ENCODE results near the gene RPS24. TPM values are rescaled to one million over a fixed set of nuclear protein-coding genes. Genes with fewer than 3 reads are reported as not detected.

The RPS24 gene
- total and polyA plus RNA-seq, 2 of the 13 experiments (the other 11 are each of a cell fraction or from before 2014, with no cell fraction given): 2,690 to 3,319 TPM

DNA sequence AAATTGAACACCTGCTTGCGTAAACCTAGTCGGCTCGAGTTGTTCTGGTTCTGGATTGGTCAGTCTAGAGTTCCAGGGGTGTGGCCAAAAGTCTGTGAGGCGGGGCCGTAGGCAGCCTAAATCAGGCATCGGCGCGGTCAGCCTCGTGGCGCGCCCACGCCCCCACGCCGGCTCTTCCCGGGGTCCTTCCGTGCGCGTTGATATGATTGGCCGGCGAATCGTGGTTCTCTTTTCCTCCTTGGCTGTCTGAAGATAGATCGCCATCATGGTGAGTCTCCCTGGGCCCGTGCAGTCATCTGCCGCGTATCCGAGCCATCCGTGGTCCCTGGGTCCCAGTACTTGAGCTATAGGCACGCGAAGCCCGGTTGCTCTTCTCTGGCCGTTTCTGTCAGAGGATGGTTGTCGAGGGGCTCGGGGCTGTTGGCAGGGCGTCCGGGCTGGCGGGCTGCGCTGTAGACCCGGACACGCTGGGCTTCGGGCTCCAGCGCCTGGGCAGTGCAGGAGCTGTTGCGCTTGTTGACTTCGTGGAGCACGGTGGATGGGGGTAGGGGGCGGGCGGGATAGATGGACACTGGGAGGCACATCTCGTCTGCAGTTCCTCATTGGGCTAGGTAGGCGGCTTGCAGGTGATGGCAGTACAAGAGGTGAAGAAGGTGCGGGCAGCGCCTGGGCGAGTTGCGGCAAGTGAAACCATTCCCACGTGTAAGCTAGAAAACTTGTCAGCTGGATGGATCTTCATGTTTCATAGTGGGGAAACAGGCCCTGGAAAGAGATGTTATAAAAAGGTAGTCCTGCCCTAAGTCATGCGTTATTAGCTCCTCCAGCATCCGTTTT lies at the start of gene RPS24 (continued):
- TF ChIP-seq, protein P1, sequence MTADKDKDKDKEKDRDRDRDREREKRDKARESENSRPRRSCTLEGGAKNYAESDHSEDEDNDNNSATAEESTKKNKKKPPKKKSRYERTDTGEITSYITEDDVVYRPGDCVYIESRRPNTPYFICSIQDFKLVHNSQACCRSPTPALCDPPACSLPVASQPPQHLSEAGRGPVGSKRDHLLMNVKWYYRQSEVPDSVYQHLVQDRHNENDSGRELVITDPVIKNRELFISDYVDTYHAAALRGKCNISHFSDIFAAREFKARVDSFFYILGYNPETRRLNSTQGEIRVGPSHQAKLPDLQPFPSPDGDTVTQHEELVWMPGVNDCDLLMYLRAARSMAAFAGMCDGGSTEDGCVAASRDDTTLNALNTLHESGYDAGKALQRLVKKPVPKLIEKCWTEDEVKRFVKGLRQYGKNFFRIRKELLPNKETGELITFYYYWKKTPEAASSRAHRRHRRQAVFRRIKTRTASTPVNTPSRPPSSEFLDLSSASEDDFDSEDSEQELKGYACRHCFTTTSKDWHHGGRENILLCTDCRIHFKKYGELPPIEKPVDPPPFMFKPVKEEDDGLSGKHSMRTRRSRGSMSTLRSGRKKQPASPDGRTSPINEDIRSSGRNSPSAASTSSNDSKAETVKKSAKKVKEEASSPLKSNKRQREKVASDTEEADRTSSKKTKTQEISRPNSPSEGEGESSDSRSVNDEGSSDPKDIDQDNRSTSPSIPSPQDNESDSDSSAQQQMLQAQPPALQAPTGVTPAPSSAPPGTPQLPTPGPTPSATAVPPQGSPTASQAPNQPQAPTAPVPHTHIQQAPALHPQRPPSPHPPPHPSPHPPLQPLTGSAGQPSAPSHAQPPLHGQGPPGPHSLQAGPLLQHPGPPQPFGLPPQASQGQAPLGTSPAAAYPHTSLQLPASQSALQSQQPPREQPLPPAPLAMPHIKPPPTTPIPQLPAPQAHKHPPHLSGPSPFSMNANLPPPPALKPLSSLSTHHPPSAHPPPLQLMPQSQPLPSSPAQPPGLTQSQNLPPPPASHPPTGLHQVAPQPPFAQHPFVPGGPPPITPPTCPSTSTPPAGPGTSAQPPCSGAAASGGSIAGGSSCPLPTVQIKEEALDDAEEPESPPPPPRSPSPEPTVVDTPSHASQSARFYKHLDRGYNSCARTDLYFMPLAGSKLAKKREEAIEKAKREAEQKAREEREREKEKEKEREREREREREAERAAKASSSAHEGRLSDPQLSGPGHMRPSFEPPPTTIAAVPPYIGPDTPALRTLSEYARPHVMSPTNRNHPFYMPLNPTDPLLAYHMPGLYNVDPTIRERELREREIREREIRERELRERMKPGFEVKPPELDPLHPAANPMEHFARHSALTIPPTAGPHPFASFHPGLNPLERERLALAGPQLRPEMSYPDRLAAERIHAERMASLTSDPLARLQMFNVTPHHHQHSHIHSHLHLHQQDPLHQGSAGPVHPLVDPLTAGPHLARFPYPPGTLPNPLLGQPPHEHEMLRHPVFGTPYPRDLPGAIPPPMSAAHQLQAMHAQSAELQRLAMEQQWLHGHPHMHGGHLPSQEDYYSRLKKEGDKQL (CRISPR knock-in tag; IDR thresholded peaks at IDR 0.05; ENCODE audit: low read depth): no peak
- TF ChIP-seq, protein P2, sequence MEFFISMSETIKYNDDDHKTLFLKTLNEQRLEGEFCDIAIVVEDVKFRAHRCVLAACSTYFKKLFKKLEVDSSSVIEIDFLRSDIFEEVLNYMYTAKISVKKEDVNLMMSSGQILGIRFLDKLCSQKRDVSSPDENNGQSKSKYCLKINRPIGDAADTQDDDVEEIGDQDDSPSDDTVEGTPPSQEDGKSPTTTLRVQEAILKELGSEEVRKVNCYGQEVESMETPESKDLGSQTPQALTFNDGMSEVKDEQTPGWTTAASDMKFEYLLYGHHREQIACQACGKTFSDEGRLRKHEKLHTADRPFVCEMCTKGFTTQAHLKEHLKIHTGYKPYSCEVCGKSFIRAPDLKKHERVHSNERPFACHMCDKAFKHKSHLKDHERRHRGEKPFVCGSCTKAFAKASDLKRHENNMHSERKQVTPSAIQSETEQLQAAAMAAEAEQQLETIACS (CRISPR knock-in tag; IDR thresholded peaks at IDR 0.05): 0 out of 2 replicates have a peak, but pooled peaks have one; percentile 14
- TF ChIP-seq, protein P3, sequence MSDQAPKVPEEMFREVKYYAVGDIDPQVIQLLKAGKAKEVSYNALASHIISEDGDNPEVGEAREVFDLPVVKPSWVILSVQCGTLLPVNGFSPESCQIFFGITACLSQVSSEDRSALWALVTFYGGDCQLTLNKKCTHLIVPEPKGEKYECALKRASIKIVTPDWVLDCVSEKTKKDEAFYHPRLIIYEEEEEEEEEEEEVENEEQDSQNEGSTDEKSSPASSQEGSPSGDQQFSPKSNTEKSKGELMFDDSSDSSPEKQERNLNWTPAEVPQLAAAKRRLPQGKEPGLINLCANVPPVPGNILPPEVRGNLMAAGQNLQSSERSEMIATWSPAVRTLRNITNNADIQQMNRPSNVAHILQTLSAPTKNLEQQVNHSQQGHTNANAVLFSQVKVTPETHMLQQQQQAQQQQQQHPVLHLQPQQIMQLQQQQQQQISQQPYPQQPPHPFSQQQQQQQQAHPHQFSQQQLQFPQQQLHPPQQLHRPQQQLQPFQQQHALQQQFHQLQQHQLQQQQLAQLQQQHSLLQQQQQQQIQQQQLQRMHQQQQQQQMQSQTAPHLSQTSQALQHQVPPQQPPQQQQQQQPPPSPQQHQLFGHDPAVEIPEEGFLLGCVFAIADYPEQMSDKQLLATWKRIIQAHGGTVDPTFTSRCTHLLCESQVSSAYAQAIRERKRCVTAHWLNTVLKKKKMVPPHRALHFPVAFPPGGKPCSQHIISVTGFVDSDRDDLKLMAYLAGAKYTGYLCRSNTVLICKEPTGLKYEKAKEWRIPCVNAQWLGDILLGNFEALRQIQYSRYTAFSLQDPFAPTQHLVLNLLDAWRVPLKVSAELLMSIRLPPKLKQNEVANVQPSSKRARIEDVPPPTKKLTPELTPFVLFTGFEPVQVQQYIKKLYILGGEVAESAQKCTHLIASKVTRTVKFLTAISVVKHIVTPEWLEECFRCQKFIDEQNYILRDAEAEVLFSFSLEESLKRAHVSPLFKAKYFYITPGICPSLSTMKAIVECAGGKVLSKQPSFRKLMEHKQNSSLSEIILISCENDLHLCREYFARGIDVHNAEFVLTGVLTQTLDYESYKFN (CRISPR knock-in tag; conservative IDR thresholded peaks at IDR 0.05): peak; percentile 49
- TF ChIP-seq ZNF224 (CRISPR knock-in tag; IDR thresholded peaks at IDR 0.05): 0 out of 2 replicates have a peak, but pooled peaks have one; percentile 33
- TF ChIP-seq NFYB (CRISPR knock-in tag; IDR thresholded peaks at IDR 0.05): peak; percentile 84
- no peak for TF ChIP-seq FIP1L1 (IDR thresholded peaks at IDR 0.05; ENCODE audit: borderline replicate concordance, insufficient read depth, low read depth, low read length)
- no peak for TF ChIP-seq JARID2 (CRISPR knock-in tag; IDR thresholded peaks at IDR 0.05; ENCODE audit: insufficient replicate concordance)
- TF ChIP-seq ZNF660 (CRISPR knock-in tag; IDR thresholded peaks at IDR 0.05; ENCODE audit: borderline replicate concordance, low read depth): no peak
- TF ChIP-seq, protein P4, sequence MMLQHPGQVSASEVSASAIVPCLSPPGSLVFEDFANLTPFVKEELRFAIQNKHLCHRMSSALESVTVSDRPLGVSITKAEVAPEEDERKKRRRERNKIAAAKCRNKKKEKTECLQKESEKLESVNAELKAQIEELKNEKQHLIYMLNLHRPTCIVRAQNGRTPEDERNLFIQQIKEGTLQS (CRISPR knock-in tag; IDR thresholded peaks at IDR 0.05): no peak
- TF ChIP-seq ZNF263 (CRISPR knock-in tag; IDR thresholded peaks at IDR 0.05): peak; percentile 66
- TF ChIP-seq TAF1 (CRISPR knock-in tag; IDR thresholded peaks at IDR 0.05): peak; percentile 100
- TF ChIP-seq CBX2 (IDR thresholded peaks at IDR 0.05; ENCODE audit: low read depth, low read length): no peak
- TF ChIP-seq CBX2 (CRISPR knock-in tag; IDR thresholded peaks at IDR 0.05; ENCODE audit: low read depth): no peak
- TF ChIP-seq, protein P5, sequence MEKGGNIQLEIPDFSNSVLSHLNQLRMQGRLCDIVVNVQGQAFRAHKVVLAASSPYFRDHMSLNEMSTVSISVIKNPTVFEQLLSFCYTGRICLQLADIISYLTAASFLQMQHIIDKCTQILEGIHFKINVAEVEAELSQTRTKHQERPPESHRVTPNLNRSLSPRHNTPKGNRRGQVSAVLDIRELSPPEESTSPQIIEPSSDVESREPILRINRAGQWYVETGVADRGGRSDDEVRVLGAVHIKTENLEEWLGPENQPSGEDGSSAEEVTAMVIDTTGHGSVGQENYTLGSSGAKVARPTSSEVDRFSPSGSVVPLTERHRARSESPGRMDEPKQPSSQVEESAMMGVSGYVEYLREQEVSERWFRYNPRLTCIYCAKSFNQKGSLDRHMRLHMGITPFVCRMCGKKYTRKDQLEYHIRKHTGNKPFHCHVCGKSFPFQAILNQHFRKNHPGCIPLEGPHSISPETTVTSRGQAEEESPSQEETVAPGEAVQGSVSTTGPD (CRISPR knock-in tag; IDR thresholded peaks at IDR 0.05): no peak

Measured in HepG2 (cell line).